ENCODE measurements around the gene GMPPA.

Gene GMPPA

DNA sequence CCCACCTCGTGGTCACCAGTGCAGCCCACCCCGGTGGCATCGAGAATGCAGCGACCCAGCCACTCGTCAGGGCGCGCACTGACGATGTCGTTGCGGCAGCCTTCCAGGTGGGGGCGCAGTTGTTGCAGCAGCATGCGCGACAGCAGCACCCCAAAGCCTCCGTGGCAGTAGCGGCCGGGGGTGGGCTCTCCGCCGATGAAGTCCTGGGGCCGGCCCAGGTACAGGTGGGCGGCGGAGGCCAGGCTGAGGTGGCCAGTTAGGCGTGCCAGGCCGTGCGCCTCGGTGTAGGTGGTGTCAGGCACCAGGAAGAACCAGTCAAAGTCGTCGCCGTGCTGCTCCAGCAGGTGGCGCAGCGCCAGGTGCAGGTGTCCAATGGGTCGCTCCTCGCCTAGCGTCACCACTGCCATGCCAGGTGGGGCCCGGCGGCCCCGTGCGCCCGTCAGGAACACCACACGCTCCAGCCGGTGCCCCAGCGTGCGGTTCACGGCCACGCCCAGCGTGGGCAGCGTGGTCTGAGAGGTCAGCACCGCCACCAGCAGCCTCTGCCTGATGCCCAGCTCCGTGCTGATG, 43.0 kb downstream of the GMPPA start:
- DNase-seq = peak; percentile 77

DNA sequence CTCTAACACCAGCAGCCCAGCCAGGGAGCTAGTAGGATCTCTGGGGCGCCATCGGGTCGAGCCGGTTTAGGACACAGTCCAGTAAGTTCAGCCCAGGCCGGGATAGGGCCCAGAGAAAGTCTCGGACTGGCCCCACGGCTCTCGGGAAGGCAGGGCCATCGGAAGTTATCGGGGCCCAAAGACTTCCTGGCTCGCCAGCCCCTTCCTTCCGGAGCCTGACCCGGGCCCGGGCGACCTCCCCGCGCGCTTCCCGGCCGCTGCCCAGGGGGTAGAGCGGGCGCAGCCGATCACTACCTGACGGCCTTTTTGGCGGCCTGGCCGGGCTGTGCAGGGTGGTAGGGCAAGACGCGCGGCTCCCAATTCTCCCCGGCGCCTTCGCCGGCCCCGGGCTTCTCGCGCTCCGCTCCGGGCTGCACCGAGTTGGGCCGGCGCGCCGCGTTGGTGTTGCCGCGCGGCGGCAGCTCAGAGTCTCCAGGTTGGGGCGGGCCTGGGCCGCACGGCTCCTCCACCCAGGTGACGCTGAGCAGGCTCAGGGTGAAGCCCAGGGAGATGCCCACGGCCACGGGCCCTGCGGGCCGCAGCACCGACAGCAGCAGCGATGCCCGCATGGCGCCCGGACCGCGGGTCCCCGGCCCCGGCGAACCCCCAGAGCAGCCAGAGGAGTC, 44.4 kb downstream of the GMPPA start:
- DNase-seq = no peak

DNA sequence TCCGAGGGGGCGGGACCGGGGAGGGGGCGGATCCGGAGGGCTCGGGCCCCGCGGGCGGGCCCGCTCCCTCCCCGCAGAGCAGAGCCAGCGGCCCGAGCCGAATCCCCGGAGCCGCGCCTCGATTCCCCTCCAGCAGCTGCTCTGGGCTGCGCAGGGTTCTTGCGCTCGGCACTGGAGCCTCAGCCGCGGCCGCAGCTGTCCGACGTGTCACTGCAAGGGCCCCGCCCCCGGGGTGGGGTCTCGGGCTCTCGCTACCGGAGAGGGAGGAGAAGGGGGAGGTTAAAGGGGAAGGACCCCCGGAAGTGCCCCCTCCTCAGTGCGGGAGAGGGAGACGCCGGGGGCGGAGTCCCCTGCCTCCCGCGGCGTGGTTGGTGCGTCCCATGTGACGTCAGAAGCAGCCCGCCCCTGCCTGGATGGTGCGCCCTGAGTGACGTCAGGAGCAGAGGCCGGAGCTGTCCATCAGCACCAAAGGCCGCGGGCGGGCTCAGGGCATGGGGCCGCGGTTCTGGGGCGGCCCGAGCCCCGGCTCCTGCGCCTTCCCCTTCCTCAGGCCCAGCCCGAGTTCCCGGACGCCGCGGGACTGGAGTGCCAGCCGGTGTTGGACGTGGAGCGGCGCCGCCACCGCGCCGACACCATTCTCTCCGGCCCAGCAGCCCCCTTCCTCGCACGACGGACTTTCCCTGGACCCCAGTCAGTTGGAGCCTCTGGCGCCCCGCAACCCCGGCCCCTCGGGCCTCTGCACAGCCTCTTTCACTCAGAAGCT, 45.1 kb downstream of the GMPPA start, which contains the start of the genes CHPF and TMEM198:
CHPF (minus strand) TSS at position 214 of the 763 bp plus-strand sequence. CDS start 271 bp downstream, outside the sequence.
TMEM198 (plus strand) TSS at position 433 of the 763 bp plus-strand sequence. CDS start 700 bp downstream, outside the sequence.
- DNase-seq = peak; percentile 87

DNA sequence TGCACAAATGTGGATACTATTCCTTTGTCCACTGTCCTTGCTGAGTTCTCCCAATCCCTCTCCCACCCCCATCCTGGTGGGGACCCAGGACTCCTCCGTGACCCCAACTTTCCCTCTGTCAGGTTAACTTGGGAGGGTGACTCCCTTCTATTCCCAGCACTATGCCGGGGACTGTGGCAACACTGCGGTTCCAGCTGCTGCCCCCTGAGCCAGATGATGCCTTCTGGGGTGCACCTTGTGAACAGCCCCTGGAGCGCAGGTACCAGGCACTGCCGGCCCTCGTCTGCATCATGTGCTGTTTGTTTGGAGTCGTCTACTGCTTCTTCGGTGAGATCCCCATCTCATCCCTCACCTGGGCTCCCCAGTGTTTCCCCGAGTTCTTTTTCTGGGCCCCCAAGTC, 45.9 kb downstream of the GMPPA start:
- DNase-seq = no peak

DNA sequence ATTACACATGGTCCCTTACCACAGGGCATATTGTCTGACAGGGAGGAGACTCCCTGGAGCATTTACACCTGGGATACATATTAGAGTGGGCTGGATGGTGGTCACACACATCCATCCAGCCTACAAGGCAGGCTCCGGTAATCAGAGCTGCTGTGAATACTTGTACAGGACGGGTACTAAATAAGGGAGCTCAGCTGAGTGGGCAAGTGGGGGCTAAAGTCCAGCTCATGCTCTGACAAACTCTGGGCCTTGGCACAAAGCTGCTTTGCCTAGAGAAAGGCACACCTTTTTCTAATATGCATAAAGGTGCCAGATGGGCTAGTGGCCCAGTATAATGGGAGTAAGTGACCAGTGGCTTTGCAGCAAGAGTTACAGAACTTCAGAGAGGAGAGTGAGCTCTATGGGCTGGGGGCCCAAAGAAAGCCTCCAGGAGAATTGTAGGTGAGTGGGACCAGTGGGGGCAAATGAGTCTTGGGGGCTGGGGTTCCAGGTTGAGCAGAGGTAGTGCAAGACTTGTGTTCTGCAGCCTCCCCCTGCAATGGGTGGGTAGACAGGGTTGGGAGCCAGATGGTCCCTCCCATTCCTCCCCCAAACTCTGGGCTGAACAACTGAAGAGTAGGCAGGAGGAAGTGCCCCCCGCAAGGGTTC, 46.7 kb downstream of the GMPPA start:
- DNase-seq = no peak

DNA sequence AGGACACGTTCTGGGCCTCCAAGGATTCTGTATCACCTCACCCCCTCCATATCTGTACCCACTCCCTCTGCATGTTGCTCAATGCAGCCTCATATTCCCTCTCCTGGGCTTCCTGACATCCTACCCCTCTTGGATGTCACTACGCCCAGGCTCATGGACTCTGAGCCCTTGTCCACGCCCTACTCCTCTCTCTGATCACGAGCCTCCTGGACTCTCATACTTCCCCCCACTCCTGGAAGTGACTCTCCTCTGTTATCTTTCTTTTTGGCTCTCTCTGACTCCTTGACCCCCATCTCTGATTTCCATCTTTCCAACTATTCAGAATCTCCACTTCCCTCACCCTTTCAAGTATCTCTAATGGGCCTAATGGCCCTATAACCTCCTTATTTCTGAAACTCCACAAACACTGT, 47.3 kb downstream of the GMPPA start:
- DNase-seq = no peak

DNA sequence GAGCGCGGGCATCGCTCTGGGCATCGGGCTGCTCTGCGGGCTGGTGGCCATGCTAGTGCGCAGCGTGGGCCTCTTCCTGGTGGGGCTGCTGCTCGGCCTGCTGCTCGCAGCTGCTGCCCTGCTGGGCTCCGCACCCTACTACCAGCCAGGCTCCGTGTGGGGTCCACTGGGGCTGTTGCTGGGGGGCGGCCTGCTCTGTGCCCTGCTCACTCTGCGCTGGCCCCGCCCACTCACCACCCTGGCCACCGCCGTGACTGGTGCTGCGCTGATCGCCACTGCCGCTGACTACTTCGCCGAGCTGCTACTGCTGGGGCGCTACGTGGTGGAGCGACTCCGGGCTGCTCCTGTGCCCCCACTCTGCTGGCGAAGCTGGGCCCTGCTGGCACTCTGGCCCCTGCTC, 48.9 kb downstream of the GMPPA start:
- no peak for DNase-seq

DNA sequence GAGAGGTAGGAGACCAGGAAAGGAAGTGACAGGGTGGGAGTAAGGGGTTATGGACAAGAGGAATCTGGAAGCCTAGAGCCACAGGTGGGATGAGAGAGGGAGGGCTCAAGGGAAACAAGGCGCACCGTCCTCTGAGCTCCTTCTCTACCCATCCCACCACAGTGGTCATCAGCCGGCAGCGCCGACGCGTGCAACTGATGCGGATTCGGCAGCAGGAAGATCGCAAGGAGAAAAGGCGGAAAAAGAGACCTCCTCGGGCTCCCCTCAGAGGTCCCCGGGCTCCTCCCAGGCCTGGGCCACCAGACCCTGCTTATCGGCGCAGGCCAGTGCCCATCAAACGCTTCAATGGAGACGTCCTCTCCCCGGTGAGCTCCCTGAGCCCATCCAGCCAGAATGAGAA, 50.3 kb downstream of the GMPPA start:
- DNase-seq = no peak

DNA sequence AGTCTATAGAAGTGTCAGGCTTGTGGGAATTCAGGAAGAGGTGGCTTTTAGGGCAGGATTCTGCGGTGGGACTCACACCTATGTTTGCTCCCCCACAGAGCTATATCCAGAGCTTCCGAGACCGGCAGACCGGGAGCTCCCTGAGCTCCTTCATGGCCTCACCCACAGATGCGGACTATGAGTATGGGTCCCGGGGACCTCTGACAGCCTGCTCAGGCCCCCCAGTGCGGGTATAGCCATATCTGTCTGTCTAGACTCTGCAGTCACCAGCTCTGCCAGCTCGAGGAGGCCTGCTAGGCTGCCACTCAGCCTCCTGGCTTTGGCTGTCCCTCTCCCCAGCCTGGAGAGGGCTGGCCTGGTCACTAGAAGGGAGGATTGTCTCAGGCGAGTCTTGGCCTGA, 50.9 kb downstream of the GMPPA start:
- DNase-seq = no peak

DNA sequence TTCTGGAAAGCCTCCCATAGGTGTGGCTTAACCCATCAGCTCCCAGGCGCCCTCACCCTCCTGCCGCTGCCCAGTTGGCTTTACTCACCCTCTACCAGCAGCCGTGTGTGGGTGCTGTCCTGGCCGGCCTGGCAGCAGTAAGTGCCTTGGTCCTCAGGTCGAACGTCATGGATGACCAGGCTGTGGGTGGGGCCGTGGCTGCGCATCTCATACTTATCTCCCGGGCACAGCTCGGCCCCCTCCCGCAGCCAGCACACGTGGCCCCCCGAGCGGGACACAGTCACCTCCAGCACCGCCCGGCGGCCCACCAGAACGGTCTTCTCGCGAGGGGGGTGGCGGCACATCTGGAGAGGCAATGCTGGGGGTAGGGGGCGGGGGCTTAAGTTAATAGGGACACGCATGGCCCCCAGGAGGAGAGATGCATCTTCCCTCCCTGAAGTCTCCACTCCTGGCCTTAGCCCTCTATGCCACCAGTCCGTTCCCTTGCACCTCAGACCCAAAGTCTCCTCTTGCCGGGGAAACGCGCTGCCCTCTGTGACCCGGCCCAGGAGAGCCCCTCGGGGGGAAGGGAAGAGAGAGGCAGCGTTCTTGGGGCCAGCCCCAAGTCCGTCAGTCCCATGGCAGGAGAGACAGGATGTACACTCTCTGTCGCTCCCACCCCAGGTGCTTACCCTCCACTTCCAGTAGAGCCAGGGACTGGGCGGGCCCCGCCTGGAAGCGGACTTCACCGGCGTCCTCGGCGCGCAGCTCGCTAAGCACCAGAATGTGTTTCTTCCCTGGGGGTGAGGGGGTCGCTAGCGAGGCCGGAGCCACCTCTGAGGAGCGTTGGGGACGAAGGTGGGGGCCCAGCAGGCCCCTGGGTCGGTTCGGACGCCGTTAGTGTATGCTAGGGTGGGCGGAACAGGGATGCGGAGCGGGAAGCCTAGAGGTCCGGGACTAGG, 53.0 kb downstream of the GMPPA start:
- no peak for DNase-seq

DNA sequence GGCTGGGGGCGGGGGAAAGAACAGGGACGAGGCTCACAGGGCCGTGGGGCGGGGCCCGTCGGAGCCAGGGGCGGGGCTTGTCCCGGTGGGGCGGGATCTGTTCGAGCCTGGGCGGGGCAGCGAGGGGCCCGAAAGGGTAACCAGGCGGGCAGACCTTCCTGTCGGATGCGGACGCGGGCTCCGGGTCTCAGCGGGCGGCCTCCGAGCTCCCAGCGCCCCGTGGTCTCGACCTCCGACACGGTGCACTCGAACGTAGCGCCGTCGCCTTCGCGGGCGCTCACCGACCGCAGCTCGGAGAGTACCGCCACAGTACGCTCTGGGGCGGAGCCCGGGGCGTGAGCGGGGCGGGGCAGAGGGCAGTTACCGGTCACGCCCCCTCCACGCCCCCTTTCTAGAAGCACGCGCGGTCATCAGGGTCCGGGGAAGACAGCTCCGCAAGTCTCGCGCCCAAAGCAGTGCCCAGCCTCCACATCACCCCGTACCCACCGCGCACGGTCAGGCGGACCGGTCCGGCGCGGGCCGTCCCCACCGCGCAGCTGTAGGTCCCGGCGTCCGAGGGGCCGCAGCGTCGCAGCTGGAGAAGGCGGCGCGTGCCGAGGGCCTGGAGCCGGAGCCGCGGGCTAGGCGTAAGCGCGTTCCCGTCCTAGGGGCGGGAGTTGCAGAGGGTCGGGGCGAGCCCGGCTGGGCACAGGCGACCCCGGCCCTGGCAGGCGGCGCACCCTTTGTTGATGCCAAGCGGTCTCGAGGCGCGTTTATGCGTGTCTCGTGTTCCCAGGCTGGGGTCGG, 53.9 kb downstream of the GMPPA start:
- DNase-seq = peak; percentile 65

DNA sequence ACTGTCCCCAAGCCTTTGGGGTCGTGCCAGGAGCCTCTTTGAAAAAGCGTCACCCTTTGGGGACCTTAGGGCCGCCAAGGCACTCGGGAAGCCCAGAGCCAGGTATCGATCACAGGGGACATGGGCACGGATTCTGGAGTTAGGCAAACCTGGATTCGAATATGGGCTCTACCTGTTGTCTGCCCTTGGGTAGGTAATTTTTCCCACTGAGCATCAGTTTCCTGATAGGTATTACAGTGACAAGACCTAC, 54.4 kb downstream of the GMPPA start:
- no peak for DNase-seq

DNA sequence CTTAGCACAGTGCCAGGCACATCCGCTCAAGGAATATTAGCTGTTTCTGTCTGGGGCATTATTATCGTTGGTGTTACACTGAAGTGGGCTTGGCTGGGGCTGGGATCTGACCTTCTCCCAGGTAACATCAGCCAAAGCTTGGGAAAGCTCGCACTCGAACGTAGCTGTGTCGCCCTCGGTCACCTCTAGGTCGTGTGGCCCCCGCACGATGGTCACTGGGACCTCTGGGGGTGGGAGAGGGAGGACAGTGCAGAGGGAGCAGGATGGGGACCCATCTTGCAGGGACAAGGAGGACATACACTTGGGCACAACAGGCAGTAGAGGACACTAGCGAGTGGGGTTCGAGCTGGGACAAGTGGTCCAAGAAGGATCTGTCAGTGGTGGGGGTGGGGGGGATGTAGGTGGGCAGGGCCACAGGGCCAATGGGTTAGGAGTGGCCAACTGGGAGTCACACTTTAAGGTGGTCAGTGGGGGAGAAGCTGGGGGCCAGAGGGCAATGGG, 54.8 kb downstream of the GMPPA start:
- DNase-seq = no peak

DNA sequence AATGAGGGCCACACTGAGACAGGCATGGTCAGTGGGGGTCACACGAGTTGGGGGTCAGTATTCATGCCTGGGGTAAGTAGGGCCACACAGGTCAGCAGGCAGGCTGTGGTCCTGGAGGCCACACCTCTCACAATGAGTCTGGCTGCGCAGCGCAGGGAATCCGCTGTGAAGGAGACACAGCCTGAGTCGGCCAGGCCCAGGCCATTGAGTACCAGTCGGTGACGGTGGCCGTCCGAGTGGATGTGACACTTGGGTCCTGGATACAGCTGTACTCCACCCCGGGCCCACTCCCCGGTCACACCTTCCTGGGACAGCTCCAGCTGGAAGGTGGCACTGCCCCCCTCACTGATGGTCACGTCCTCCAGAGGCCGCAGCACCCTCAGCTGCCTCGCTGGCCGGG, 55.7 kb downstream of the GMPPA start:
- no peak for DNase-seq

DNA sequence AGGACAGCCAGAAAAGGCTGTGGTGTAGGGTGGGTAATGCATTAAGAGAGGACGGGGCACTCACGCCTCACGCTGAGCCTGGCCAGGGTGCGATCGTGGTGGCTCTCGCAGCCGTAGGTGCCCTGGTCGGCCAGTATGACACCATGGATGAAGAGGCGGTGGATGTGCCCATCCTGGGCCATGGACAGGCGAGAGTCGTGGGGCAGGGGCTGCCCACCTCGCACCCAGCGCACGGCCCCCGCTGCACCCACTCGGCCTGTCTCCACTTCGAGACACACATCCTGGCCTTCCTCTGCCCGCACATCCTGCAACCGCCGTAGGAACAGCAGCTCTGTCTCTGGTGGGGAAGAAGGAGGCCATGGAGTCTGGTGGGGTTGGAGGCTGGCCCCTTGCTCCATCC, 57.3 kb downstream of the GMPPA start:
- DNase-seq = no peak

DNA sequence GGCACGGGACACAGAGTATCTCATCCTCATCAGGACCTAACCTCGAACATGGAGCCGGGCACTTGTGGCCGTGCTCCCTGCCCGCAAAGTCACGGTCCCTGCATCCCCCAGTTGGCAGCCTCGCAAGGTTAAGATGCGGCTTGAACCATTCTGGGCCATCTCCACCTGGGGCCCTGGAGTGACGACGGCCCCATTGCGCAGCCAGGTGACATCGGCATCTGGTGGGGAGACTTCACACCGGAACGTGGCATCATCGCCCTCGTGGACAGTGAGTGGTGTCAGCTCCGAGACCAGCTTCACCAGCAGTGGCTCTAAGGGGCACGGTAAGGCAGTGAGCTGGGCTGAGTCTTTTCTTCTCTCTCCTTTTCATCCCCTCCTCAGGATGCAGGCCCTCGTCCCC, 57.7 kb downstream of the GMPPA start:
- DNase-seq = no peak

Measured in activated CD4-positive, alpha-beta T cell treated with anti-CD3 and anti-CD28 coated beads for 1 hour (primary cell).